ENCODE data around the gene SLC5A1.

Gene SLC5A1

DNA sequence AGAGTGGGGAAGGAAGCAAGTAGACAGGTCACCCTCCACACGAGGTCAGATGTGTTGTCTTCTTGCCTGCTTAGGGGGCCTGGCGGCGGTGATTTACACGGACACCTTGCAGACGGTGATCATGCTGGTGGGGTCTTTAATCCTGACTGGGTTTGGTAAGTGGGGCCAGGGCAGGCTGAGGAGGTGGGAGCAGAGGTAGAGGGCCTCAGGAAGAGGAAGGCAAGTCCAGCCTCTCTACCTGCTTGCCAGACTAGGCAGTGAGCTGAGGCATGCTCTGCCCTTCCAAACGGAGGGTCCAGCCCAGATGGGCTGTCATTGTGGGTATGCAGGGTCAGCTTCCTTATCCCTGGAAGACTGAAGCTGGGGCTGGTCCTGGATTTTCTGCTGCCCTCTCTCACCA lies 39.9 kb downstream of the SLC5A1 start:
- TF ChIP-seq, protein P1, sequence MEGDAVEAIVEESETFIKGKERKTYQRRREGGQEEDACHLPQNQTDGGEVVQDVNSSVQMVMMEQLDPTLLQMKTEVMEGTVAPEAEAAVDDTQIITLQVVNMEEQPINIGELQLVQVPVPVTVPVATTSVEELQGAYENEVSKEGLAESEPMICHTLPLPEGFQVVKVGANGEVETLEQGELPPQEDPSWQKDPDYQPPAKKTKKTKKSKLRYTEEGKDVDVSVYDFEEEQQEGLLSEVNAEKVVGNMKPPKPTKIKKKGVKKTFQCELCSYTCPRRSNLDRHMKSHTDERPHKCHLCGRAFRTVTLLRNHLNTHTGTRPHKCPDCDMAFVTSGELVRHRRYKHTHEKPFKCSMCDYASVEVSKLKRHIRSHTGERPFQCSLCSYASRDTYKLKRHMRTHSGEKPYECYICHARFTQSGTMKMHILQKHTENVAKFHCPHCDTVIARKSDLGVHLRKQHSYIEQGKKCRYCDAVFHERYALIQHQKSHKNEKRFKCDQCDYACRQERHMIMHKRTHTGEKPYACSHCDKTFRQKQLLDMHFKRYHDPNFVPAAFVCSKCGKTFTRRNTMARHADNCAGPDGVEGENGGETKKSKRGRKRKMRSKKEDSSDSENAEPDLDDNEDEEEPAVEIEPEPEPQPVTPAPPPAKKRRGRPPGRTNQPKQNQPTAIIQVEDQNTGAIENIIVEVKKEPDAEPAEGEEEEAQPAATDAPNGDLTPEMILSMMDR (IDR thresholded peaks at IDR 0.05; ENCODE audit: low read depth, low read length): no peak
- no peak for DNase-seq (ENCODE audit: extremely low read depth, low read depth)

DNA sequence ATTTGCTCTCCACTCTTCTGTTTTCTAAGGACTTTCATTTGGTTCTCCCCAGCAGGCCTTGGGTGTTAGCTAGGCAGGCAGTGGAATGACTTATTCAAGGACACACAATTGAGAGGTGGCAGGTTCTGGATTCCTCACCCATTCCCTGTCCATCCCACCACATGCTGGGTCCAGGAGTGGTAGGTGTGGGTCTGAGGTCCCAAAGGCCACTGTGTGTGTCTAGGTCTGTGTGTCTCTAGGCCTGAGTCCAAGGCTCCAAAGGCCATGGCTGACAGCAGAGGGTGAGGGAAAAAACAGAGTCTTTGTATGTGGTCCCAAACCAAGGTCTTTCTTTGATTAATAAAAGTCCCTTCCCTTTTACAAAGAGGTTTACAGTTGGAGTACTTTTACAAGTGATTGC lies 40.8 kb downstream of the SLC5A1 start:
- no peak for DNase-seq (ENCODE audit: extremely low read depth, low read depth)
- TF ChIP-seq, protein P1 (IDR thresholded peaks at IDR 0.05; ENCODE audit: low read depth, low read length): no peak

DNA sequence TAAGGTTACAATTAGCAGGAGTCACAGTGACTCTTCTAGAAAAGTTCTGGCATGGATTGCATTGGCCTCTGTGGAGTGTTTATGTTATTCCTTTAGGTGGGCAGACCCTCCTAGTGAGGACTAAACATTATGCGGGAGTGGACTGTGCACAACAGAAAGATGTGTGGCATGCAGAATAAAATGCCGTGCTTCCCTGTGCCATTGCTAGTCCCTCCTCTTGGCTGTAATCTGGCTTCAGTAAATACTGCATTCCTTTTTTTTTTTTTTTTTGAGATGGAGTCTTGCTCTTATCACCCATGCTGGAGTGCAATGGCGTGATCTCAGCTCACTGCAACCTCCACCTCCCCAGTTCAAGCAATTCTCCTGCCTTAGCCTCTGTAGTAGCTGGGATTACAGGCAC lies 45.0 kb downstream of the SLC5A1 start:
- TF ChIP-seq, protein P1 (IDR thresholded peaks at IDR 0.05; ENCODE audit: low read depth, low read length): no peak
- DNase-seq (ENCODE audit: extremely low read depth, low read depth): no peak

DNA sequence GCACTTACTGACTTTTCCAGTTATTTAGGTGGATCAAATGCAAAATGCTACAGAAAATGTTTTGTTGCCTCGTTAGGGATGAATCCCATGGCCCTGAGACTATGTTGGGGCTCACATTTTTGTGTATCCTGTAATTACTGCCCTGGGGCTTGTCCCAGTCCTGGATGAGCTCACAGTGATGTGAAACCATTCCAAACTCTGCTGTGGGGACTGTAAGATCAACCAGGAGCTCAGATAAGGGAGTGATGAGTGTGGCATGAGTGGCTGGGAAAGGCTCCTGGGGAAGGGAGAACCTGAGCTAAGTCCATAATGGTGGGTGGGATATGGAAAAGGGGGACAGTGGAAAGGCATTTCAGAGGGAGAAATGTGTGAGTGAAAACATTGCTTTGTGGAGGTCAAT lies 54.0 kb downstream of the SLC5A1 start:
- no peak for DNase-seq (ENCODE audit: extremely low read depth, low read depth)

DNA sequence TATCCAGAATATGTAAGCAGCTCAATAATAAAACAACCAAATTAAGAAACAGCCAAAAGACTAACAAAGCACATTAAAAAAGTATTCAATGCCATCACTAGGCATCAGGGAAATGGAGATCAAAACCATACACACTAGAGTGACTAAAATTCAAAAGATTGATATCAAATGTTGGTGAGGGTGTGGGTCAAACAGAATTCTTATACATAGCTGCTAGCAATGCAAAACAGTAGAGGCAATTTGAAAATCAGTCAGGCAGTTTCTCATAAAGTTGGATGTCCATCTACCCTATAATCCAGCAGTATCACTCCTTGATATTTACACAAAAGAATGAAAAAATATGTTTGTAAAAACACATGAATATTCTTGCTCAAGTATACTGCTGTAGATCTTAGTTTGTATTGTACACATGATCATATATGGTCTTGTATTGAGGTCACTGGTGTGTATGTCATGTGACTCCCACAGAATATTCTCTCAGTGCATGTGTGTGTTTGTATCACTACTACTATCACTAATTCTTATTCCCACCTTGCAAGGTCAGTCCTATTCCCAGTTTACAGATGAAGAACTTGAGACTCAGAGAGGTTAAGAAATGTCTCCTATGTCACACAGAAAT lies 54.9 kb downstream of the SLC5A1 start:
- TF ChIP-seq, protein P1 (IDR thresholded peaks at IDR 0.05; ENCODE audit: low read depth, low read length): no peak
- no peak for DNase-seq (ENCODE audit: extremely low read depth, low read depth)

More for the DNA sequence above, 54.0 kb downstream of the SLC5A1 start:
- TF ChIP-seq, protein P1 (IDR thresholded peaks at IDR 0.05; ENCODE audit: low read depth, low read length): no peak

DNA sequence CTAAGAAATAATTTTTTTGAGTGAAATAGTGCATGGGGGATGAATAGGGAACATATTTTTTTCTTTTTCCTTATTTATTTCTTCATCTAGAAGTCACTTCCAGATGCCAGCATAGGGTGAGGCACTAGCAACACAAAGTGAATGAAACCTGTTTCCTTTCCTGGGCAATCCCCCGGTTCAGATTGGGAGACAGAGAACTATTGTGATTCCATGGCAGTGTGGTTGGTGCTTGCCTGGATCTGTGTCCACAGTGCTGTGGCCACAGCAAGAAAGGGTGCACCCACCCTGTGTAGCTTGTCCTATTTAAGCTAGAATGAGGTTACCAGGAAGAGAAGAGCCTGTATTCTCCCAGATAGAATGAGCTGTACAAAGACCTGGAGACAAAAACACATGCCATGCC lies 57.6 kb downstream of the SLC5A1 start:
- TF ChIP-seq, protein P1 (IDR thresholded peaks at IDR 0.05; ENCODE audit: low read depth, low read length): no peak
- DNase-seq (ENCODE audit: extremely low read depth, low read depth): no peak

DNA sequence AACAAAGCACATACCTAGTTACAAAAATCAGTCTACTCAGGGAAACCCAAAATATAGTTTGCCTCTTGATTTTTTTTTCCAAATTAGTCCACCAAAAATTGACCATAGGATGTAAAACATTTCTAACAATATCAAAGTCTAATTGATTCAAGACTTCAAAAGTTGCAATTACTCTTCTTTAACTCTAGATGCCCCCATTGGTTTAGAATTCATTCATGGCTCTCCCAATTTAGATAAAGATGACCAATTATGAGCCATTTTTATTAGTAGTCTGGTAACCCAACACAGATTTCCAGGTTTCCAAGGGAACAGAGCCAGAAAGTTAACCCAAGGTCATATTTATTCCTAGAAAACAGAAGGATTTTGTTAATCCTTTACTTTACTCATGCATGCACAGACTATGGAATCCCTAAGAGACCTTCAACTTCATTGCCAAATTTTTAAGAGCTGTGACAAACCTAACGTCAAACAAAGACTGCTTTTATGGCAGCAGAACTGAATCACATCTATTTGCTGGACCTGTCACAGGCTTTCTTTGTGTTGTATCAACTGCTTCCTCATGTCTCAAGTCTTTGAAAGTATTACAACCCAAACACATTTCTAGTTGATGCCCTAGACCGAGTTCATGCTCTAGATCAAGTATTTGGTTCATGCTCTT lies 60.7 kb downstream of the SLC5A1 start:
- TF ChIP-seq, protein P1 (IDR thresholded peaks at IDR 0.05; ENCODE audit: low read depth, low read length): no peak; the same call in 1 of the 2 replicates
- no peak for DNase-seq (ENCODE audit: extremely low read depth, low read depth)
